Right kidney (tissue), 9 donors: ENCODE results near the gene FMNL3.
A peak's percentile ranks its signal among the peaks of the same experiment; 100 is the strongest.
"Not testable (repeated sequence)": the region's sequence is repeated elsewhere in the genome, so short reads cannot be mapped to it uniquely, and the experiment has no call there.

Source experiments
- DNase-seq: peaks from one replicate; pipeline ENCODE4 v3.0.0-alpha.2; 2016
- long read RNA-seq, 8 donors: transcript quantifications; one replicate each; lab custom pipeline, GENCODE V29; 2026

Gene FMNL3, protein sequence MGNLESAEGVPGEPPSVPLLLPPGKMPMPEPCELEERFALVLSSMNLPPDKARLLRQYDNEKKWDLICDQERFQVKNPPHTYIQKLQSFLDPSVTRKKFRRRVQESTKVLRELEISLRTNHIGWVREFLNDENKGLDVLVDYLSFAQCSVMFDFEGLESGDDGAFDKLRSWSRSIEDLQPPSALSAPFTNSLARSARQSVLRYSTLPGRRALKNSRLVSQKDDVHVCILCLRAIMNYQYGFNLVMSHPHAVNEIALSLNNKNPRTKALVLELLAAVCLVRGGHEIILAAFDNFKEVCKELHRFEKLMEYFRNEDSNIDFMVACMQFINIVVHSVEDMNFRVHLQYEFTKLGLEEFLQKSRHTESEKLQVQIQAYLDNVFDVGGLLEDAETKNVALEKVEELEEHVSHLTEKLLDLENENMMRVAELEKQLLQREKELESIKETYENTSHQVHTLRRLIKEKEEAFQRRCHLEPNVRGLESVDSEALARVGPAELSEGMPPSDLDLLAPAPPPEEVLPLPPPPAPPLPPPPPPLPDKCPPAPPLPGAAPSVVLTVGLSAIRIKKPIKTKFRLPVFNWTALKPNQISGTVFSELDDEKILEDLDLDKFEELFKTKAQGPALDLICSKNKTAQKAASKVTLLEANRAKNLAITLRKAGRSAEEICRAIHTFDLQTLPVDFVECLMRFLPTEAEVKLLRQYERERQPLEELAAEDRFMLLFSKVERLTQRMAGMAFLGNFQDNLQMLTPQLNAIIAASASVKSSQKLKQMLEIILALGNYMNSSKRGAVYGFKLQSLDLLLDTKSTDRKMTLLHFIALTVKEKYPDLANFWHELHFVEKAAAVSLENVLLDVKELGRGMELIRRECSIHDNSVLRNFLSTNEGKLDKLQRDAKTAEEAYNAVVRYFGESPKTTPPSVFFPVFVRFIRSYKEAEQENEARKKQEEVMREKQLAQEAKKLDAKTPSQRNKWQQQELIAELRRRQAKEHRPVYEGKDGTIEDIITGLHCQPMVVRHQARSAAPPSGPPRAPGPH
- long read RNA-seq, donor 1 = 0 reads
- long read RNA-seq, donor 2, partial matches to known transcripts = 0 of 1 reads
- long read RNA-seq, donor 2, other reads (novel, unspliced or antisense) = 0 of 1 reads
- long read RNA-seq, donor 3, full-length matches to known transcripts = 1 of 9 reads
- long read RNA-seq, donor 3, partial matches to known transcripts = 8 of 9 reads
- long read RNA-seq, donor 3, other reads (novel, unspliced or antisense) = 0 of 9 reads
- long read RNA-seq, donor 4 = 0 reads
- long read RNA-seq, donor 5, partial matches to known transcripts = 446 of 446 reads
- long read RNA-seq, donor 5, other reads (novel, unspliced or antisense) = 0 of 446 reads
- long read RNA-seq, donor 6 = 0 reads
- long read RNA-seq, donor 7, partial matches to known transcripts = 42 of 42 reads
- long read RNA-seq, donor 7, other reads (novel, unspliced or antisense) = 0 of 42 reads
- long read RNA-seq, donor 8 = 0 reads

DNA sequence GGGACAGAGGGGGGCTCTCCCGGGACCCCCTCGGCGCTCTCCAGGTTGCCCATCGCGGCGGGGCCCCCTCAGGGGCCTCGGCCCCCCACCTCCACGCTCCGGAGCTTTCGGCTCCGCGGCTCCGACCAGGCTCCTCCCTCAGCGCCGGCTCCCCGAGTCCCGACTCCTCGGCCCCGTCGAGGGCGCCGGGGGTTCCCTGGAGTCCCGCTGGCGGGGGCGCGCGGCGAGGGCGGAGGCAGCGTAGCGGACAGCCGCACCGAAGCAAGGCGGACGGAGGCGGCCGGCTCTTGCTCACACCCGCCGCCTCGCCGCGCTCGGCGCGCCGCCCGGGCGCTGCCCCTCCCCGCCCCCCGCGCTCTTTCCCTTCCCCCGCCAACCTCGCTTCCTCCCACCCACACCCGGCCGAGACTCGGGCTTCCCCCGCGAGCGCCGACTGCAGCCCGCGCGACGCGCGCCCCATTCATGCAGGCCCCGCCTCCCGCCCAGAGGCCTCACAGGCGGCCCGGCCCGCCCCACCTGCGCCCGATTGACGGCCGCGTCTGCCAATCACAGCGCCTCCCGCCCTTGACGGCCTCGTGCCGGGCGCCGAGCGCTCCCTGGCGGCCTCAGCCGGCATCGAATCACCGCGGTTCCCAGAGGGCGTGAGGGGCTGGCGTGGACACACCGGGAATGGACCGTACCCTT, at the start of gene FMNL3:
Gene FMNL3, minus strand, starts transcription at position 278 of the 684 bp plus-strand sequence. Its CDS starts 225 bp downstream, at position 53.
- DNase-seq = peak; percentile 89

DNA sequence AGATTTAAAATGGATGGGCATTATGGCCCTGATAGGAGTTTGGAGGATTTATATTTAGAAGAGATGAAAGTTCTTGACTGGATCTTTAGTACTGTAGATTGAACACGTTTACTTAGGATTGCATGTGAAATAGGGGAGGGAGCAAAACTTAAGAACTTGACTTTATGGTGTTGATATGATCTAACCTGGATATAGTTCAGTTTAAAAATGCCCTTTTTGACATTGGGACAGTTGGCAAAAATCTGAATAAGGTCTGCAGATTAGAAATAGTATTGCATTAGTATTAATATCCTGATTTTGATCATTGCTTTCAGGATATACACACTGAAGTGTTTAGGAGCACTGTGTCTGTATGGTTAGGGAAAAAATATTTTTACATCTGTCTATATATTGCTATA, 43.8 kb upstream of the FMNL3 start:
- DNase-seq = no peak

DNA sequence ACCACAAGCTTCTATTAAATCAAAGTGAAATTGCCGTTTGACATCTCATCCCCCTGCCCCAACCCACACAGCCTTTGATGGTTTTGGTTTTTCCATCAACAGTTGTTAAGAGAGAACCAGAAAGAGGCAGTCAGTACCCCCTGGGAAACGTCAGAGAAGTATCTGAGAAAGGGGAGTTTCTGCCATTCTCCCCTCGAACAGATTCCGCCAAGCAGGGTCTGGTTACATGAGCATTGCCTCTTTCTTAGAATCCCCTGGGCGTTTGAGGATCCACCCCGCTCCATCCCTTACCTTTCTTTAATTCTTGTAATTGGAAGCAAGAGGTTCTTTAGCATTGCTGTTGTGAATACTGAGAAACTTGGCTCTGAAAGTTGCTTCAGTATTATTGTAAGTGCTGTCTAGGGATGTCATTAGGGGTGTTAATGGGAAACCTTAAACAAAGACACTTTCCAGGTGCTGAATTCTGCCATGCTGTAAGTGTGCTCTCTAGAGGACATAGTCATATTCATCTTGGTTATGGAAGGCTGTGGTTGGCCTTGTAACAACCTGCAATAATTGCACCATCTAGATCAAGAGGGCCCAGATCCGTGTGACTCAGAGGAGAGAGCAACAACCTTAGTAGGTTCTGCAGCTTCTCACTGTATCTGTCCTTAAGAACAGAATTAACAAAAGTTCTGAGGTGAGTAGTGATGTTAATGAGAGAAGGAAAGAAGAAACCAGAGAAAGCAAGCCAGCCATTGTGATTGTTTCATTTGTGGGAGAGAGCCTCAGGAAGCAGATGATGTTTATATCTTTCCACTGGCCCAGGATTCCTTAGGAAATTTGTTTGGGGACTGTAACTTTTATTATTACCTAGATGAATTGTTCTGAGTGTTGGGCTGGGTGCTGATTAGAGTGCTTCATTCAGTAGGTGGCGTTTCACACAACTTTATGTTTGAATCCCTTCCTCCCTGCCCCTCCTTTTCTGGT, 43.1 kb upstream of the FMNL3 start:
- no peak for DNase-seq

DNA sequence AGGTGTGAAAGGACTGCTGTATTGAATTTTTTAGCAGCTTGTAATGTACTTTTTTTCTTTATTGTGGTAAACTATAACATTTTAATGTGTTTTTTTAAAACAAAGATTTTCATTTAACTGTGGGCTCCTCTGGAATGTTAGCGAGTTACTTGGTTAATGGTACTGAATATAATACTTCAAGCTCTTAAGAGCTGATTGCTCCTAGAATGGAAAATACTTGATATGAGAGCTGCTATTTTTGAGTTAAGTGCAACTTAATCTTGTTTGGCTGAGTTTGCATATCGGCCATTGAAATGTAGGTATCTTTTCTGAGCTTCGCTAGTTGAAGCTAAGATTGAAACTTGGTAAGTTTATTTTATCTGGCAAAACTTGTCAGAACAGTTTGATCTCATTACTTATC, 41.6 kb upstream of the FMNL3 start:
- no peak for DNase-seq

DNA sequence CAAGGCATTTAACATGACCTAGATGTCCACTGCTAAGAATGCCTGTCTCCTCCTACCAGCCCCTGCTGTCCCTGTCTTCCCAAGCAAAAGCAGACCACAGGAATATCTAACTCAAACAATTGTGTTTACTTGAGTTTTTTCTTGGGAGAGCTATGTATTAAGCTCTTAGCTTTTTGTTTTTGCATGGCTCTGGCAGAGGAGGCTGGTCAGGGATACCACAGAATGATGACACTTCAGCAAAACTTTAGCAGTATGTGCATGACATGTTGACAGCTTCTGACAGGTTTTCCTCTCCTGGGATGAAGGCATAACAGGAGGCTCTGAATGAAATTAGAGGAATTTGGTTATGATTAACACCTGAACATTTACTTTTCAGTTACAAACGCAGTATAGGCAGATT, 41.1 kb upstream of the FMNL3 start:
- no peak for DNase-seq

DNA sequence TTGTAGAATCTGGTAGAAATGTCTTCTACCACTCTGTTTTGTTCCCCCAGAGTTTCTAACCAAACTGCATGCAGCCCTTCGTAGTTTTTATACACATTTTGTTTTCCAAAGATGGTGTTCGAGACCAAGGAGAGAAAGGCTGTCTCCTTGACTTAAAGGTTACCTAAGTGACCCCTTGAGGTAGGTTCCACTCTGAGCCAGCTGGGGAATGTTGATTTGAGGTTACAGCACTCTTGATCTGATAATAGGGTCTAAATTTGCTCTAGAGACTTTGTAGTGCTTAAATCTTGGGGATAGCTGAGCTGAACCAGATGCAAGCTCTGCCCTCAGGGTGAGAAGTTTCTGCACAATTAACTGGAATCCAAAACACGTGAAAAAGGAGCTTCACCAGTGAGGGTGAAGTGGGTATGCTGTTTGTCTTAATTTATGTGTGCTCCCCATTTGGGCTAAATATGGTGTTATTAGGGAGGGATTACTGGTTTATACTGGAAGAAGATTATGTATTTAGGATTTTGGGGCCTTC, 37.2 kb upstream of the FMNL3 start:
- no peak for DNase-seq

DNA sequence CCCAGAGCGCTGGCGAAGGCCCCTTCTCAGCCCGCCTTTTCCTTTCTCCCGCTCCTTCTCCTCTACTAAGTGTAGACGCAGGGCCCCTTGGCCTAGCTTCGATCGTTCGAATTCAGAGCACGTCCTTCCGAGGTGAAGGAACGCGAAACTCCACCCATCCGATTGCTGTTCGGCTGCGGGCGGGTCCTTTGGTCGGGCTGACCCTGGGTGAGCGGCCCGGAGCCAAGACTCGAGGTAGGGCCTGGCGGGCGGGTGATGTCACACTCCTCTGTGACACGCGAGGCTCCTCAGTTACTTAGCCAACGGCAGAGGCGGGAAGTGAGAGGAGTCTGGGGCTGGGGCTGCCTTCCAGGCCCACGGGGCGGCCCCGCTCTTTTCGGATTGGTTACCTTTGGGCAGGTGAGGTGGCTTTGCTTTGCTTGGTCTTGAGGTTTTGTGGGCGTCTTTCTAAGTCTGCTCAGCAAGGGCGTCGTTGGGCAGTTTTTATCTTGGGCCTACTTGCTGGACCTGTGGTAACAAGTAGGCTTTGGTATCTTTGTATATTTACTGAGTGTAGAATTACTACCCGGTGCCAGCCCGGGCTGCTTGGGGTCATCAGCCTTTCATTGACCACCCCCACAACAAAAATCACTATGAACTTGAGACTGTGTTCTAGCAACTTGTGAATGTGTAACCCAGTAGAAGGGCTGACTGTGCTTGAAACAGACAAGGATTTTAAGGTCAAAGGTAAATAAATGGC, 34.8 kb upstream of the FMNL3 start:
- DNase-seq = peak; percentile 75

DNA sequence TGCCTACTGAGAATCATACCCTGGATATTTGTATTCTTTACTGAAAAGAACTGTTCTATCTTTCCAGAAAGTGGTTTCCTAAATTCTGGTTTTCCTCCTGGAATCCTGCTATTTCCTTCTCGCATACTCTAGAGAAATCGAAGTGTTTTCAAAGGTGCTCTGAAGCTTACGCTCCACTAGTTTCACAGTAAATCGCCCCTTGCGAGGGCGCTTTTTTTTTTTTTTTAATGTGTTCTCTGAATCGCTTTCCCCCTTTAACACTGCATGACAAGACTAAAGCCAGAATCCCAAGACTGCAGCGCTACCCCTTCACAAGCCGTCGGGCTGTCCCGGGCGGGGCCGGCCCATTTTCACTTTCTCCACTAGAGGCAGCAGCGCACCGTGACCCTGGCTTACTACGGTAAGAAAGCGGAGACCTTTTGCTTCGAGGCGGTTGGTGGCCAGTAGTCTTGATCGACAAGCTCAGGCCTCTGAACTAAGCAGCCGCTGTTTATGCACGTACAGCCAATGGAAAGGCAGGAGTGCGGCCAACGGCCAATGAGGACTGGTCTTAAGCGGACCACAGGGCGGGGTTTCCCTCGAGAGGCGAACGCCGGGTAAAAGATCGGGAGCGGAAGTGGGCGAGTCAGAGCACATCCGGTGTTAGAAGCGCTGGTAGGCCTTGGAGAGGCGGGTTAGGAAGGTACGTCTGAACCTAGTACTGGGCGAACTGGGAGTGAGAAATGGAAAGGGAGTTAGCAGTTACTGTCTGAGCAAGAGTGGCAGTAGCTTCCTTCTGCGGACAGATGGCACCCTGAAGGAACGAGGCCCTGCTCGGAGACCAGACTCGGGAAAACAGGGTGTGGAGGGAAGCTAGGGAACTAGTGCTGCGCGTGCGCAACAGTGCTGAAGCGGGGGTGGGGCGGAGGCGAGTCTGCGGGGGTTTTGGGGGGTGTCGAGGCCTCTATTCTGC, 34.0 kb upstream of the FMNL3 start, which contains the start of gene TMBIM6:
Gene TMBIM6, plus strand, starts transcription at position 628 of the 952 bp plus-strand sequence. CDS start 10,937 bp downstream, outside the sequence.
- DNase-seq = peak; percentile 96

DNA sequence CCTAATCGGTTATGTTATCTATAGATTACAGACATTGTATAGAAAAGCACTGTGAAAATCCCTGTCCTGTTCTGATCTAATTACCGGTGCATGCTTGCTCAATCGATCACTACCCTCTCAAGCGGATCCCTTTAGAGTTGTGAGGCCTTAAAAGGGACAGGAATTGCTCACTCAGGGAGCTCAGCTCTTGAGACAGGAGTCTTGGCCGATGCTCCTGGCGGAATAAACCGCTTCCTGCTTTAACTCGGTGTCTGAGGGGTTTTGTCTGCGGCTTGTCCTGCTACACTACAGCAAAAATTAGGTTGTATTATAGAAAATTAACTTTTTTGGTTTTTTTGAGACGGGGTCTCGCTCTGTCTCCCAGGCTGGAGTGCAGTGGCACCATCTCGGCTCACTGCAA, 33.1 kb upstream of the FMNL3 start:
- DNase-seq = not testable (repeated sequence)

DNA sequence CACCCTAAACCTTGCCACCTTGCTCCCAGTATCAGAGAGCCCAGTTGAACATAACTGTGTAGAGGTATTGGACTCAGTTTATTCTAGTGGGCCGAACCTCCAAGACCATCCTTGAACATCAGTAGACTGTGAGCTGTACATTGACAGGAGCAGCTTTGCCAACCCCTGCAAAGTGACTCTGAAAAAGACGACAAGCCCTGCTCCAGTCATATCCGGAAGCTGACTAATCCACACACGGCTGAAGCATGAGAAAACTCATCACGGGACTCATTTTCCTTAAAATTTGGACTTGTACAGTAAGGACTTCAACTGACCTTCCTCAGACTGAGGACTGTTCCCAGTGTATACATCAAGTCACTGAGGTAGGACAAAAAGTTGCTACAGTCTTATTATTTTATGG, 31.5 kb upstream of the FMNL3 start:
- DNase-seq = not testable (repeated sequence)

DNA sequence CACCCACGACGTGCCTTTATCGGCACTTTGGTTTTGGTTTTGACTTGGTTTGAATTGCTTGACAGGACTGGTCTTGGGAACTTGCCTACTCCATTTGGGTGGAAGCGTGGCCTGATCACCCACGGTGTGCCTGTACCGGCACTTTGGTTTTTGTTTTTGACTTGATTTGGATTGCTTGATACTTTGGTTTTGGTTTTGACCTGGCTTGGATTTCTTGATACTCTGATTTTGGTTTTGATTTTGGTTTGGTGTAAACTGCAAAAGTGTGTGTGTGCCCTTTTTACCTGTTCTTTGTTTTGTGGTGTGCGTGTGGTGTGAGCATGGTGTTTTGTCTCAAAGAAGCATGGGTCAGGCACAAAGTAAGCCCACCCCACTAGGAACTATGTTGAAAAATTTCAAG, 27.7 kb upstream of the FMNL3 start:
- DNase-seq = not testable (repeated sequence)

DNA sequence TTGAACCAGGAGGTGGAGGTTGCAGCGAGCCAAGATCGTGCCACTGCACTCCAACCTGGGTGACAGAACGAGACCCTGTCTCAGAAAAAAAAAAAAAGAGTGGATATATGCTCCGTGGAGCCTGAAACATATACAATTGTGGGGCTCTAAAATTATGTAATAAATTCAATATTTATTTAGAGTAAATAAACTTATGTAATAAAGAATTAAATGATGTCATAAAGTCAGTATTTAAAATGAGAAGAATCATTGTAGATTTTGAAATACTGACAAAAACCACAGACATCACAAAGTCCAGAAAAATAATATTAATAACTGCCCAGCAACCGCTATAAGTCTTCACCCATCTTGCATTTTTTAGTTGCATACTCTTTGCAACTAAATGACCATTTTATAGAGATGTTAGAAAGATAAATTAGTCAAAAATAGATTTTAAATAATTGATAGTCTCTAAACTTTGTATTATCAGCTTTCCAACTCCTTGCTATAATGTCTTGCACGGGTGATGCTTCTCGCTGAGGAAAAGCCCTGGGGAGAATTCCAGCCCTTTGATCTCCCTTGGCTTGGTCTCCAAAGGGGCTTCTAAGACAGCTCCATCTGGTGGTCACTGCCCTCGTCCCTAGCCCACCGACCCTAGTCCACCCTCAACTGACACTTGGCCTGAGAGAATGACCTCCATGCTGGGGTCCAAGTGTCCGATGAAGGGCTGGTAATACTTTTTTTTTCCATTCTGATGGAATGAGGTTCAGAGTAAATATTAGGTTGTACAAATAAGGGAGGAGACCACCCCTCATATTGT, 26.2 kb upstream of the FMNL3 start:
- DNase-seq = no peak

DNA sequence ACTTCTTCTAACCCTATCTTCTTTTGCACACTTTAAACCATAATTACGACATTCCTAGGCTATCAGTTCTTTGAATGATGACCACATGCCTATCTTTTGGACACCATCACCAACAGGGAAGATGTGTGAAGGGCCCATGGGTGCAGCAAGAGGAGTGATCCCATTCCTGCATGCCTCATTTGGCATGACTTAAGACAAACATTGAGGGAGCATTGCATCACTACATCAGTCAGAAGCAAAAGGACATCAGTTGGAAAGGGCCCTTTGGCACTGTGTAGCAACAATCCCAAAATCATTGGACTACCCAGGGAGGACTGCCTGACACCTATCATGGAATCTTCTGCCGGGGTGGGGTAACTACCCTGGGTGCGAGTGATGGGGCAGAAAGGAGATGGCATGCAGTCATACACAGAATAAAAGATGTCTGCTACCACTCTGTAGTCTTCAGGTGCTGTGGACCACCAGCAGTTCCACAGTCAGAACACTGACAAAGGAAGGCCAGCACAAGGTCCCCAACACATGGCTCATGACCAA, 23.4 kb upstream of the FMNL3 start:
- no peak for DNase-seq

DNA sequence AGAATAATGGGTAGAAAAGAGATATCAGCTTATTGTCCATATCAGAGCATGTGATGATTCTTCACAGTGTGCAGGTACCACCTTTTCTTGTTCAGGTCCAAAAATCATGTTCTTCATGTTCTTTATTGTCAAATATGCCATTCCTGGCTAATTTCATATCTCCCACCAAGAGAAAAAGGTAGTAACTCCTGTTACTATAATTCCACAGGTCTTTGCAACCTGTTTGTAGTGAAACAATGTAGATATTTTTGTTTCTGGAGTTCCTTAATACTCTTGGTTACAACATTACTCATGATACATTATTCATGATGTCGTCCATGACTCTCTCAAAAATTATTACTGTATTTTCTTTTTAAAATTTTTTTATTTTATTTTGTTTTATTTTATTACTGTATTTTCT, 22.8 kb upstream of the FMNL3 start:
- DNase-seq = no peak

DNA sequence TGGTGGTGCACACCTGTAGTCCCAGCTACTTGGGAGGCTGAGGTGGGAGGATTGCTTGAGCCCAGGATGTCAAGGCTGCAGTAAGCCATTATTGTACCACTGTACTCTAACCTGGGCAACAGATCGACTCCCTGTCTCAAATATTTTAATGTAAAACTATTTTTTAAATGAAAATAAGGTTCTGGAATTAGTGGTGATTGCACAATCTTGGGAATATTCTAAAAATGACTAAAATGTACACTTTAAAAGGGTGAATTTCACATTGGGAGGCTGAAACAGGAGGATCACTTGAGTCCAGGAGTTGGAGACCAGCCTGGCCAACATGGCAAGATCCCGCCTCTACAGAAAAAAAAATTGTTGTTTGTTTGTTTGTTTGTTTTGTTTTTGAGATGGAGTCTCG, 21.2 kb upstream of the FMNL3 start:
- no peak for DNase-seq

DNA sequence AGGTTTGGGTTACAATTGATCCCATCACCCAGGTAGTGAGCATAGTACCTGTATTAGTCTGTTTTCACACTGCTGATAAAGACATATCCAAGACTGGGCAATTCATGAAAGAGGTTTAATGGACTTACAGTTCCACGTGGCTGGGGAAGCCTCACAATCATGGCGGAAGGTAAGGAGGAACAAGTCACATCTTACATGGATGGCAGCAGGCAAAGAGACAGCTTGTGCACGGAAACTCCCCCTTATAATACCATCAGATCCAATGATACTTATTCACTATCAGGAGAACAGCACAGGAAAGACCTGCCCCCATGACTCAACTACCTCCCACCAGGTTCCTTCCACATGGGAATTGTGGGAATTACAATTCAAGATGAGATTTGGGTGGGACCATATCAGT, 14.2 kb upstream of the FMNL3 start:
- DNase-seq = not testable (repeated sequence)

DNA sequence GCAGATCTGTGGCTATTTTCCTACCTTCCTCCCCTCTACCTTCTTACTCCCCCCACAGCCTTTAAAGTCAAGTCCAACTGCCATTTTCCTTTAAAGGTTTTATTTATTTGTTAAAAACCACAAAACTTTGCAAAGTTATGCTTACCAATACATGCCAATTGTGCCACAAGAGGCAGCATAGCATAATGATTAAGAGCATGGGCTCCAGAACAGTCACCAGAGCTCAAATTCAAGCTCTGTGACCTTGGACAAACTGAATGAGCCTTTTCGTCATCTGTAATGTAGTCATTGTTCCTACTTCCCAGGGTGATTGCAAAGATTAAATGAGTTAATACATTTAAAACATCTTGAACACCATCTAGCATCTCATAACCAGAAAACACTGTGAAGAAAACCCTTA, 13.0 kb upstream of the FMNL3 start:
- DNase-seq = no peak
